WTC11 (cell line): ENCODE measurements around the gene ANO1. TPM values are rescaled to one million over a fixed set of nuclear protein-coding genes. Genes with fewer than 3 reads are reported as not detected.
A peak's percentile ranks its signal among the peaks of the same experiment; 100 is the strongest.

ENCODE experiments used
- ATAC-seq: fragments of 200-7000 bp; cut with Tn5 transposase; 2 replicates; pipeline ENCODE4 v1.10.0; 2021; ENCODE audit warnings: mild to moderate bottlenecking, moderate library complexity
- CTCF ChIA-PET: fragments of 300-600 bp; sonication (Branson Sonifier 250); formaldehyde crosslinking; loops from one replicate; lab custom pipeline; 2021; ENCODE audit warnings: antibody characterized with exemption; lab: Charles Lee
- POLR2A ChIA-PET: fragments of 350-600 bp; sonication (Branson Sonifier 250); formaldehyde crosslinking; loops from one replicate; lab custom pipeline; 2021; ENCODE audit warnings: antibody characterized with exemption; lab: Charles Lee
- DNase-seq: peaks from one replicate; pipeline ENCODE4 v3.0.0; 2021; ENCODE audit warnings: low spot score
- H3K27ac Mint-ChIP-seq: 2 replicates; pipeline ENCODE4 v1.8.0; 2021; ENCODE audit warnings: mixed read lengths
- H3K27me3 Mint-ChIP-seq: 2 replicates; pipeline ENCODE4 v1.8.0; 2021; ENCODE audit warnings: low read depth, mild to moderate bottlenecking, moderate library complexity, mixed read lengths
- H3K36me3 Mint-ChIP-seq: 2 replicates; pipeline ENCODE4 v1.8.0; 2021; ENCODE audit warnings: mixed read lengths
- H3K4me1 Mint-ChIP-seq: 2 replicates; pipeline ENCODE4 v1.8.0; 2022; ENCODE audit warnings: mixed read lengths
- H3K4me3 Mint-ChIP-seq: 2 replicates; pipeline ENCODE4 v1.8.0; 2021; ENCODE audit warnings: mild to moderate bottlenecking, moderate library complexity, mixed read lengths
- H3K9me3 Mint-ChIP-seq: 2 replicates; pipeline ENCODE4 v1.8.0; 2021; ENCODE audit warnings: mixed read lengths
- EMX1 ChIP-seq: fragments of 250-450 bp; sonication (Bioruptor Pico); IDR thresholded peaks from 2 replicates; pipeline ENCODE4 v1.8.0; 2021; ENCODE audit warnings: mild to moderate bottlenecking
- MYBL2 ChIP-seq: sonication (generic); formaldehyde crosslinking; IDR thresholded peaks from 2 replicates; pipeline ENCODE4 v1.8.1; 2023; ENCODE audit warnings: mild to moderate bottlenecking, moderate library complexity, missing genetic modification reagents
- NFATC4 ChIP-seq: fragments of 250-450 bp; sonication (Bioruptor Pico); IDR thresholded peaks from 2 replicates; pipeline ENCODE4 v1.9.0; 2021; ENCODE audit warnings: mild to moderate bottlenecking
- NFYB ChIP-seq: sonication (generic); formaldehyde crosslinking; conservative IDR thresholded peaks from 2 replicates; pipeline ENCODE4 v1.8.0; 2022; ENCODE audit warnings: low read depth, missing genetic modification reagents
- RORB ChIP-seq: fragments of 250-450 bp; sonication (Bioruptor Pico); IDR thresholded peaks from 2 replicates; pipeline ENCODE4 v1.9.0; 2021; ENCODE audit warnings: mild to moderate bottlenecking
- TCF7 ChIP-seq: sonication (generic); formaldehyde crosslinking; IDR thresholded peaks from 2 replicates; pipeline ENCODE4 v1.8.0; 2022; ENCODE audit warnings: mild to moderate bottlenecking, low read depth, missing genetic modification reagents, moderate library complexity
- ZNF138 ChIP-seq: sonication (generic); formaldehyde crosslinking; conservative IDR thresholded peaks from 2 replicates; pipeline ENCODE4 v1.8.1; 2022; ENCODE audit warnings: mild to moderate bottlenecking, moderate library complexity, missing genetic modification reagents
- ZNF423 ChIP-seq: fragments of 250-450 bp; sonication (Bioruptor Pico); IDR thresholded peaks from 2 replicates; pipeline ENCODE4 v2.1.2; 2022; ENCODE audit warnings: mild to moderate bottlenecking, moderate library complexity
- ZNF671 ChIP-seq: fragments of 250-450 bp; sonication (Bioruptor Pico); IDR thresholded peaks from 2 replicates; pipeline ENCODE4 v1.8.0; 2021; ENCODE audit warnings: mild to moderate bottlenecking
- total RNA-seq: library from RNA; stranded (reverse); gene quantifications from 3 replicates; pipeline ENCODE4 v1.2.3, GENCODE V29; 2021
- TF ChIP-seq, protein P1 (sequence below): sonication (generic); formaldehyde crosslinking; IDR thresholded peaks from 2 replicates; pipeline ENCODE4 v1.8.1; 2023; ENCODE audit warnings: mild to moderate bottlenecking, missing genetic modification reagents, moderate library complexity
- TF ChIP-seq, protein P2 (sequence below): fragments of 200-600 bp; IDR thresholded peaks from 2 replicates; pipeline ENCODE4 v1.8.0; 2022; ENCODE audit warnings: antibody characterized with exemption
- TF ChIP-seq, protein P3 (sequence below): fragments of 250-450 bp; sonication (Bioruptor Pico); IDR thresholded peaks from 2 replicates; pipeline ENCODE4 v1.8.0; 2021; ENCODE audit warnings: mild to moderate bottlenecking
- TF ChIP-seq, protein P4 (sequence below): sonication (generic); formaldehyde crosslinking; IDR thresholded peaks from 2 replicates; pipeline ENCODE4 v1.8.1; 2022; ENCODE audit warnings: mild to moderate bottlenecking, moderate library complexity, missing genetic modification reagents
- TF ChIP-seq, protein P5 (sequence below): sonication (generic); formaldehyde crosslinking; IDR thresholded peaks from 2 replicates; pipeline ENCODE4 v1.8.1; 2022; ENCODE audit warnings: low read depth, missing genetic modification reagents, borderline replicate concordance

The ANO1 gene
- total RNA-seq, 1 experiment from 2014 or later = 4.1 TPM

DNA sequence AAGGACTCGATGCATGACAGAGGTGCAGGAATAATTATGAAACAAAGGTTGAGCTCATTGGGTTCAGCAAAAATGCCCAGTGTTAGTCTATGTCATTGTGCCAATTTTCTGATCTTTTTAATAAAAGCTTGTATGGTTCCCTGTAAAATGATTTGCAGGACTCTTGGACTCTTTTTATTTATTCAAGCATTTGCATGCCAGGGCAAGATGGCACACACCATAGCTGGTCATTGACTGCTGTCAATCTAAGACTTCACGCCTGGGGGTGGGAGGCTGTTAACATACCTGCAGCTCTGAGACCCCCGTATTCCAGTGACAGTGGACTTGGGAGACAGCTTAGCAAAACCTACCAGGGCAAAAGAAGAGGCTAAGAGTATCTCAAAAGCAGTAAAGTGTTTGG, 32.0 kb upstream of the ANO1 start (continued):
- no peak for TF ChIP-seq RORB (CRISPR knock-in tag)
- TF ChIP-seq, protein P1, sequence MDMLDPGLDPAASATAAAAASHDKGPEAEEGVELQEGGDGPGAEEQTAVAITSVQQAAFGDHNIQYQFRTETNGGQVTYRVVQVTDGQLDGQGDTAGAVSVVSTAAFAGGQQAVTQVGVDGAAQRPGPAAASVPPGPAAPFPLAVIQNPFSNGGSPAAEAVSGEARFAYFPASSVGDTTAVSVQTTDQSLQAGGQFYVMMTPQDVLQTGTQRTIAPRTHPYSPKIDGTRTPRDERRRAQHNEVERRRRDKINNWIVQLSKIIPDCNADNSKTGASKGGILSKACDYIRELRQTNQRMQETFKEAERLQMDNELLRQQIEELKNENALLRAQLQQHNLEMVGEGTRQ (CRISPR knock-in tag) = no peak
- no peak for TF ChIP-seq NFYB (CRISPR knock-in tag)
- TF ChIP-seq, all 79 proteins: peak for 0

DNA sequence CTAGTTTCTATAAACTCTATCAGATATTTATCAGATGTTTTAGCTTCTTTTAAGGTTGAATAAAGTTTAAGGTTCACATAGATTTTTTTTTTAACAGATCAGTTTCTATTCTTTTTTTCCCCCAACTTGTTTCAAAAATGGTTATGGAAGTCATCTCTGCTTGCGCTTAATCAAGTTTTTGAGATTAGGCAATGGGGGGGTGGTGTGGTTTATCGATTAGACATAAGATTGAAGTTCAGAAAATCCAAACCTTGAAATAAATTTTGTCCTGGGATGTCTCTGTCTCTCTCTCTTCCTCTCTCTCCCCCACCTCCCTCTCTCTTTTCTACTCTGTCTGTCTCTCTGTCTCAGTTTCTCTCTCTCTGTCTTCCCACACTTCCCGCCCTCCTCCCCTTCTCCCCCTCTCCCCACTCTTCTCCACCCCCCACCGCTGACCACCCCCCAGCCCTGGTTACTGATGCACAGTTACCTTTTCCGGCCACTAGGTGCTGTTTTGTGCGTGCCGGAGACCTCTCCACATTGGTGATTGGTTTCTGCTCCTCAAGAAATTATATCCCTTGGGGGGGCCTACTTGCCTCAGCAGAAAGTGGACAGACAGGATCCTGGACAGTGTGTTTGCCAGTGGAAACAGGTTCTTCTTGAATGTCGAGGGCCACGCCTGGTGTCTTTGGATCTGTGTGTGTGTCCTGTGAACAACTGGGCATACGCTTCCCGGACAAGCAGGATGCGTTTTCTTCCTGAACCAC, 29.7 kb upstream of the ANO1 start:
- peaks cover 8% of the 10 kb centered on the region; the same call in 1 of the 2 replicates for H3K4me1 Mint-ChIP-seq
- CTCF ChIA-PET = interaction anchor here (0.8 to 2.5 kb wide), 4 partner anchors 12 to 92 kb away, joined by 3 to 9 read pairs (median 4); no protein-coding TSS in a partner anchor
- no peak for TF ChIP-seq EMX1 (CRISPR knock-in tag)
- TF ChIP-seq, protein P2, sequence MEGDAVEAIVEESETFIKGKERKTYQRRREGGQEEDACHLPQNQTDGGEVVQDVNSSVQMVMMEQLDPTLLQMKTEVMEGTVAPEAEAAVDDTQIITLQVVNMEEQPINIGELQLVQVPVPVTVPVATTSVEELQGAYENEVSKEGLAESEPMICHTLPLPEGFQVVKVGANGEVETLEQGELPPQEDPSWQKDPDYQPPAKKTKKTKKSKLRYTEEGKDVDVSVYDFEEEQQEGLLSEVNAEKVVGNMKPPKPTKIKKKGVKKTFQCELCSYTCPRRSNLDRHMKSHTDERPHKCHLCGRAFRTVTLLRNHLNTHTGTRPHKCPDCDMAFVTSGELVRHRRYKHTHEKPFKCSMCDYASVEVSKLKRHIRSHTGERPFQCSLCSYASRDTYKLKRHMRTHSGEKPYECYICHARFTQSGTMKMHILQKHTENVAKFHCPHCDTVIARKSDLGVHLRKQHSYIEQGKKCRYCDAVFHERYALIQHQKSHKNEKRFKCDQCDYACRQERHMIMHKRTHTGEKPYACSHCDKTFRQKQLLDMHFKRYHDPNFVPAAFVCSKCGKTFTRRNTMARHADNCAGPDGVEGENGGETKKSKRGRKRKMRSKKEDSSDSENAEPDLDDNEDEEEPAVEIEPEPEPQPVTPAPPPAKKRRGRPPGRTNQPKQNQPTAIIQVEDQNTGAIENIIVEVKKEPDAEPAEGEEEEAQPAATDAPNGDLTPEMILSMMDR = 0 out of 2 replicates have a peak, but pooled peaks have one; percentile 23
- TF ChIP-seq, all 79 proteins: peak for 1
- peak; percentile 94 for ATAC-seq
- Mint-ChIP-seq H3K27ac (no peak overlapping the region), H3K27me3 (no peaks in the 10 kb centered on the region; the same call in 1 of the 2 replicates), H3K36me3 (peaks cover under 1% of the 10 kb centered on the region; the same call in 1 of the 2 replicates), H3K9me3 (peaks cover 23% of the 10 kb centered on the region), H3K4me3 (no peak overlapping the region)
- POLR2A ChIA-PET = no interaction called here
- peak; percentile 60 for DNase-seq

DNA sequence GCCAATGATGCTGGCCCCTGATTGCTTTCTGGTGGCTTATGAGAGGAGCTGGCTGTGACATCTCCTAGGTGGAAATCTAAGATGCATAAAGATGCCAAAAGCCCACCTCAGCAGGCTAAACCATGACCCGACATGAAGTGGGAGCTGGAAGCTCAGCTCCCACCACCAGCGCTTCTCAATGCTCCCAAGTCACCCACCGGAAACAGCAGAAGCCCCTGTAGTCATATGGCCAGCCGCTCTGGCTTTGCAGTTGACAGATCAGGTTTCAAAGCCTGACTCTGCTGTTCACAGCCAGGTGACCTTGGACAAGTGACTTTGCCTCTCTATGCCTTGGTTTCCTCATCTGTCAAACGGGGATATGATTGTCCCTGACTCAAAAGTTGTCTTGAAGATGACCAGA, 29.1 kb upstream of the ANO1 start:
- Mint-ChIP-seq H3K27me3 (no peaks in the 10 kb centered on the region; the same call in 1 of the 2 replicates), H3K27ac (no peak overlapping the region), H3K9me3 (peaks cover 19% of the 10 kb centered on the region), H3K36me3 (no peaks in the 10 kb centered on the region), H3K4me3 (no peak overlapping the region), H3K4me1 (peaks cover 8% of the 10 kb centered on the region; the same call in 1 of the 2 replicates)
- POLR2A ChIA-PET = no interaction called here
- DNase-seq (no peak), ATAC-seq (peak; percentile 20; the same call in 1 of the 2 replicates)
- CTCF ChIA-PET = interaction anchor here (1.0 to 2.5 kb wide), 4 partner anchors 20 to 92 kb away, joined by 3 to 9 read pairs (median 4); no protein-coding TSS in a partner anchor
- TF ChIP-seq, protein P3, sequence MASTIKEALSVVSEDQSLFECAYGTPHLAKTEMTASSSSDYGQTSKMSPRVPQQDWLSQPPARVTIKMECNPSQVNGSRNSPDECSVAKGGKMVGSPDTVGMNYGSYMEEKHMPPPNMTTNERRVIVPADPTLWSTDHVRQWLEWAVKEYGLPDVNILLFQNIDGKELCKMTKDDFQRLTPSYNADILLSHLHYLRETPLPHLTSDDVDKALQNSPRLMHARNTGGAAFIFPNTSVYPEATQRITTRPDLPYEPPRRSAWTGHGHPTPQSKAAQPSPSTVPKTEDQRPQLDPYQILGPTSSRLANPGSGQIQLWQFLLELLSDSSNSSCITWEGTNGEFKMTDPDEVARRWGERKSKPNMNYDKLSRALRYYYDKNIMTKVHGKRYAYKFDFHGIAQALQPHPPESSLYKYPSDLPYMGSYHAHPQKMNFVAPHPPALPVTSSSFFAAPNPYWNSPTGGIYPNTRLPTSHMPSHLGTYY (CRISPR knock-in tag) = no peak
- TF ChIP-seq NFATC4 (no peak), MYBL2 (no peak), TCF7 (CRISPR knock-in tag) (no peak)
- TF ChIP-seq, protein P4, sequence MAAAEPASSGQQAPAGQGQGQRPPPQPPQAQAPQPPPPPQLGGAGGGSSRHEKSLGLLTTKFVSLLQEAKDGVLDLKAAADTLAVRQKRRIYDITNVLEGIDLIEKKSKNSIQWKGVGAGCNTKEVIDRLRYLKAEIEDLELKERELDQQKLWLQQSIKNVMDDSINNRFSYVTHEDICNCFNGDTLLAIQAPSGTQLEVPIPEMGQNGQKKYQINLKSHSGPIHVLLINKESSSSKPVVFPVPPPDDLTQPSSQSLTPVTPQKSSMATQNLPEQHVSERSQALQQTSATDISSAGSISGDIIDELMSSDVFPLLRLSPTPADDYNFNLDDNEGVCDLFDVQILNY (CRISPR knock-in tag) = no peak
- TF ChIP-seq, protein P5, sequence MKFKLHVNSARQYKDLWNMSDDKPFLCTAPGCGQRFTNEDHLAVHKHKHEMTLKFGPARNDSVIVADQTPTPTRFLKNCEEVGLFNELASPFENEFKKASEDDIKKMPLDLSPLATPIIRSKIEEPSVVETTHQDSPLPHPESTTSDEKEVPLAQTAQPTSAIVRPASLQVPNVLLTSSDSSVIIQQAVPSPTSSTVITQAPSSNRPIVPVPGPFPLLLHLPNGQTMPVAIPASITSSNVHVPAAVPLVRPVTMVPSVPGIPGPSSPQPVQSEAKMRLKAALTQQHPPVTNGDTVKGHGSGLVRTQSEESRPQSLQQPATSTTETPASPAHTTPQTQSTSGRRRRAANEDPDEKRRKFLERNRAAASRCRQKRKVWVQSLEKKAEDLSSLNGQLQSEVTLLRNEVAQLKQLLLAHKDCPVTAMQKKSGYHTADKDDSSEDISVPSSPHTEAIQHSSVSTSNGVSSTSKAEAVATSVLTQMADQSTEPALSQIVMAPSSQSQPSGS (CRISPR knock-in tag) = no peak

DNA sequence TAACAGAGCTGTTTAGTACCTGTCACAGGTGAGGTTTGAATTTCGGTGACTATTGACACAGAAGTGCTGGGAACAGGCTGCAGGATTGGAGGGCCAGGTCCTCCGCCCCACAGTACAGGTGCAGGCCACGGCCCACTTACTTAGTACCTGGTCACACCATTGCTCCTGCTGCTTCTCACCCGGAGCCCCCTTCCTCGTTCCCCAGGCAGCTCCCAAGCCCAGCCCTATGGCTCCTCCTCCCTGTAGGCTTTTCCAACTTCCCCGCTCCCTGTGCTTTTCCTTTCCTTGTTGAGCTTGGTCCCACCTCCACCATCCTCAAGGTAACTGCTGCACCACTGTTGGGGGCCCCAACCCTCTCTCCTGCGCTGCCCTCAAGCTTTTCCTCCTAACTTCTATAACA, 27.9 kb upstream of the ANO1 start:
- Mint-ChIP-seq H3K4me3 (no peak overlapping the region), H3K27ac (no peak overlapping the region), H3K4me1 (peaks cover 8% of the 10 kb centered on the region; the same call in 1 of the 2 replicates), H3K9me3 (peaks cover 7% of the 10 kb centered on the region), H3K27me3 (no peaks in the 10 kb centered on the region), H3K36me3 (no peaks in the 10 kb centered on the region)
- no peak for ATAC-seq
- no peak for DNase-seq
- ChIA-PET POLR2A (no interaction called here), CTCF (interaction anchor here (1.0 to 2.5 kb wide), 2 partner anchors 21 to 33 kb away, joined by 3 to 9 read pairs; no protein-coding TSS in a partner anchor)
- TF ChIP-seq NFYB (CRISPR knock-in tag) (no peak), ZNF423 (no peak), ZNF138 (no peak), ZNF671 (CRISPR knock-in tag) (no peak)
- TF ChIP-seq, protein P1 (CRISPR knock-in tag) = no peak
